Endothelial cell (in vitro differentiated cells): ENCODE results near the gene ARHGEF6. TPM values are rescaled to one million over a fixed set of nuclear protein-coding genes. Genes with fewer than 3 reads are reported as not detected.
A peak's percentile ranks its signal among the peaks of the same experiment; 100 is the strongest.
"Not testable (repeated sequence)": the region's sequence is repeated elsewhere in the genome, so short reads cannot be mapped to it uniquely, and the experiment has no call there.

ENCODE experiments used
- DNase-seq: peaks from one replicate; pipeline ENCODE4 v3.0.0; 2021; ENCODE audit warnings: low spot score
- H3K27ac Mint-ChIP-seq: one replicate; pipeline ENCODE4 v1.8.0; 2021; ENCODE audit warnings: mixed read lengths, inconsistent platforms; ENCODE audit not compliant: unreplicated experiment
- H3K27me3 Mint-ChIP-seq: one replicate; pipeline ENCODE4 v1.8.0; 2021; ENCODE audit warnings: mild to moderate bottlenecking, moderate library complexity, mixed read lengths, inconsistent platforms; ENCODE audit not compliant: unreplicated experiment
- H3K36me3 Mint-ChIP-seq: one replicate; pipeline ENCODE4 v1.8.0; 2021; ENCODE audit warnings: mild to moderate bottlenecking, low read depth, mixed read lengths, inconsistent platforms; ENCODE audit not compliant: unreplicated experiment
- H3K4me1 Mint-ChIP-seq: one replicate; pipeline ENCODE4 v1.8.0; 2021; ENCODE audit warnings: mild to moderate bottlenecking, mixed read lengths, inconsistent platforms; ENCODE audit not compliant: unreplicated experiment
- H3K4me3 Mint-ChIP-seq: one replicate; pipeline ENCODE4 v1.8.0; 2021; ENCODE audit warnings: mild to moderate bottlenecking, mixed read lengths, inconsistent platforms; ENCODE audit not compliant: unreplicated experiment
- H3K9me3 Mint-ChIP-seq: one replicate; pipeline ENCODE4 v1.8.0; 2021; ENCODE audit warnings: mixed read lengths, inconsistent platforms; ENCODE audit not compliant: unreplicated experiment
- CTCF ChIP-seq: fragments of 200-600 bp; sonication (generic); IDR thresholded peaks from one replicate; pipeline ENCODE4 v1.5.0; 2021; ENCODE audit warnings: antibody characterized with exemption; ENCODE audit not compliant: unreplicated experiment
- total RNA-seq: library from RNA; stranded (reverse); fragmentation: NEBNext Ultra II Directional; extraction: Animal tissue kit (Norgen Biotek cat#: 25700); gene quantifications from one replicate; pipeline ENCODE4 v1.2.1, GENCODE V29; 2021; ENCODE audit not compliant: unreplicated experiment

Gene ARHGEF6
- total RNA-seq, 1 donor from 2014 or later: 18.8 TPM

GRCh38 chrX:136802515-136802914 is 21.8 kb upstream of the ARHGEF6 start:
- H3K4me3 Mint-ChIP-seq: no peak overlapping the region
- no peaks in the 10 kb centered on the region for H3K9me3 Mint-ChIP-seq
- no peak overlapping the region for H3K27ac Mint-ChIP-seq
- peaks cover 8% of the 10 kb centered on the region for H3K4me1 Mint-ChIP-seq
- H3K27me3 Mint-ChIP-seq: peaks cover 1% of the 10 kb centered on the region
- TF ChIP-seq CTCF: no peak
- no peaks in the 10 kb centered on the region for H3K36me3 Mint-ChIP-seq
- no peak for DNase-seq

- no peak for DNase-seq
- Mint-ChIP-seq H3K27me3 (no peaks in the 10 kb centered on the region), H3K27ac (peak overlapping the region; percentile 64), H3K4me3 (peak overlapping the region; percentile 4), H3K36me3 (no peaks in the 10 kb centered on the region), H3K4me1 (peaks cover 8% of the 10 kb centered on the region), H3K9me3 (no peaks in the 10 kb centered on the region)
- TF ChIP-seq CTCF: no peak
These were observed 17.1 kb upstream of the ARHGEF6 start for GRCh38 chrX:136797787-136798186.

- not testable (repeated sequence) for H3K27ac Mint-ChIP-seq, DNase-seq, H3K36me3 Mint-ChIP-seq, H3K9me3 Mint-ChIP-seq, H3K4me3 Mint-ChIP-seq, H3K4me1 Mint-ChIP-seq, H3K27me3 Mint-ChIP-seq
These were observed 14.4 kb upstream of the ARHGEF6 start for GRCh38 chrX:136795132-136795531.

- H3K27ac Mint-ChIP-seq: not testable (repeated sequence)
These were observed 13.9 kb upstream of the ARHGEF6 start for GRCh38 chrX:136794660-136795059.

GRCh38 chrX:136794080-136794479 is 13.3 kb upstream of the ARHGEF6 start:
- Mint-ChIP-seq H3K27me3 (no peaks in the 10 kb centered on the region), H3K27ac (no peak overlapping the region), H3K36me3 (no peaks in the 10 kb centered on the region), H3K9me3 (no peaks in the 10 kb centered on the region), H3K4me1 (peaks cover 8% of the 10 kb centered on the region), H3K4me3 (no peak overlapping the region)
- no peak for DNase-seq
- no peak for TF ChIP-seq CTCF

More at GRCh38 chrX:136794660-136795059, 13.9 kb upstream of the ARHGEF6 start:
- not testable (repeated sequence) for H3K36me3 Mint-ChIP-seq, DNase-seq, H3K27me3 Mint-ChIP-seq, H3K9me3 Mint-ChIP-seq, H3K4me1 Mint-ChIP-seq, H3K4me3 Mint-ChIP-seq

GRCh38 chrX:136789856-136790255 is 9.1 kb upstream of the ARHGEF6 start:
- no peak for DNase-seq
- H3K27ac Mint-ChIP-seq: no peak overlapping the region
- no peak overlapping the region for H3K4me3 Mint-ChIP-seq
- no peaks in the 10 kb centered on the region for H3K9me3 Mint-ChIP-seq
- H3K4me1 Mint-ChIP-seq: no peaks in the 10 kb centered on the region
- no peaks in the 10 kb centered on the region for H3K27me3 Mint-ChIP-seq
- H3K36me3 Mint-ChIP-seq: no peaks in the 10 kb centered on the region
- no peak for TF ChIP-seq CTCF
